ENCODE measurements around the gene TMEM89. TPM values are rescaled to one million over a fixed set of nuclear protein-coding genes. Genes with fewer than 3 reads are reported as not detected.

The TMEM89 gene
- total RNA-seq: not detected
- polyA plus RNA-seq: under 1 TPM in 1 of 3 donors, not detected in 2; 0.62 TPM
- long read RNA-seq, donor 1: 0 reads
- long read RNA-seq, donor 2: 0 reads
- long read RNA-seq, donor 3: 0 reads
- long read RNA-seq, donor 4: 0 reads
- long read RNA-seq, donor 5: 0 reads
- long read RNA-seq, donor 6: 0 reads
- long read RNA-seq, donor 7: 0 reads
- long read RNA-seq, donor 8, partial matches to known transcripts: 0 of 1 reads
- long read RNA-seq, donor 8, other reads (novel, unspliced or antisense): 0 of 1 reads
- long read RNA-seq, donor 9: 0 reads
- long read RNA-seq, donor 10: 0 reads

GRCh38 chr3:48621461-48621869 is at the start of gene TMEM89:
TMEM89 (minus strand) TSS chr3:48621769; CDS start chr3:48621756, 13 bp downstream.
- 90 to 97% (median 94%) methylated on average over 7 to 19 of the region's 19 CpGs for WGBS, 5 donors
- peaks cover 2 to 27% (median 19%) of the 10 kb centered on the region in 4 donors for H3K36me3 ChIP-seq
- peaks cover 5 to 24% (median 16%) of the 10 kb centered on the region in 4 donors for H3K4me1 ChIP-seq
- H3K9me3 ChIP-seq: peaks cover 10 to 22% (median 16%) of the 10 kb centered on the region in 4 donors
- TF ChIP-seq POLR2AphosphoS5 (IDR thresholded peaks at IDR 0.05) (no peak), CTCF (IDR thresholded peaks at IDR 0.05) (no peak), POLR2A (IDR thresholded peaks at IDR 0.05) (no peak), EP300 (IDR thresholded peaks at IDR 0.05) (no peak)
- DNase-seq: no peak
- H3K27me3 ChIP-seq: no peaks in the 10 kb centered on the region
- H3K27ac ChIP-seq: peak within 1 kb of the TSS in 1 of 5 donors; percentile 62
- H3K4me3 ChIP-seq: no peak within 1 kb of the TSS
- intact Hi-C loops (cut with DNase I; ENCODE audit: low total_unique reads): no loop called here

- H3K4me1 ChIP-seq: peaks cover 19 to 34% (median 33%) of the 10 kb centered on the region in 4 donors
- 83 to 87% (median 87%) methylated on average over 4 of the region's 4 CpGs for WGBS, 5 donors
- H3K27ac ChIP-seq: peak overlapping the region in 2 of 5 donors; percentile 87 to 88
- no peak overlapping the region for H3K4me3 ChIP-seq
- no peaks in the 10 kb centered on the region for H3K9me3 ChIP-seq
- DNase-seq: peak in 1 of 2 donors; percentile 18
- H3K36me3 ChIP-seq: no peaks in the 10 kb centered on the region
- TF ChIP-seq POLR2AphosphoS5 (IDR thresholded peaks at IDR 0.05) (no peak), CTCF (IDR thresholded peaks at IDR 0.05) (no peak), EP300 (IDR thresholded peaks at IDR 0.05) (no peak), POLR2A (IDR thresholded peaks at IDR 0.05) (no peak)
- peaks cover 0 to 46% (median 38%) of the 10 kb centered on the region in 3 donors for H3K27me3 ChIP-seq
- intact Hi-C loops (cut with DNase I; ENCODE audit: low total_unique reads): no loop called here
These were observed 43.4 kb upstream of the TMEM89 start for GRCh38 chr3:48664929-48665328.

- intact Hi-C loops (cut with DNase I; ENCODE audit: low total_unique reads): no loop called here
- Histone ChIP-seq H3K9me3 (no peaks in the 10 kb centered on the region), H3K36me3 (no peaks in the 10 kb centered on the region), H3K4me1 (peaks cover 19 to 34% (median 33%) of the 10 kb centered on the region in 4 donors), H3K27ac (peak overlapping the region; percentile 39 to 88 (median 82)), H3K4me3 (peak overlapping the region in 3 of 4 donors; percentile 48 to 58 (median 53)), H3K27me3 (peaks cover 0 to 52% (median 38%) of the 10 kb centered on the region in 3 donors)
- no peak for DNase-seq
- TF ChIP-seq POLR2A (IDR thresholded peaks at IDR 0.05) (no peak), CTCF (IDR thresholded peaks at IDR 0.05) (peak in 1 of 7 experiments; percentile 31)
- WGBS, 5 donors: 52 to 84% (median 56%) methylated on average over 8 to 11 of the region's 11 CpGs
These were observed 42.7 kb upstream of the TMEM89 start for GRCh38 chr3:48664313-48664644.

GRCh38 chr3:48663489-48664312 is 42.1 kb upstream of the TMEM89 start:
- TF ChIP-seq POLR2AphosphoS5 (IDR thresholded peaks at IDR 0.05) (peak; percentile 19 to 70 (median 55)), EP300 (IDR thresholded peaks at IDR 0.05) (no peak), CTCF (IDR thresholded peaks at IDR 0.05) (peak in 5 of 7 experiments; percentile 41 to 74 (median 56)), POLR2A (IDR thresholded peaks at IDR 0.05) (no peak)
- DNase-seq: peak; percentile 89 to 98
- WGBS, 5 donors: 1 to 2% (median 2%) methylated on average over 30 to 66 of the region's 66 CpGs
- Histone ChIP-seq H3K27me3 (peaks cover 0 to 57% (median 38%) of the 10 kb centered on the region in 3 donors), H3K4me1 (peaks cover 19 to 34% (median 33%) of the 10 kb centered on the region in 4 donors), H3K4me3 (peak overlapping the region; percentile 40 to 58 (median 50)), H3K36me3 (no peaks in the 10 kb centered on the region), H3K9me3 (no peaks in the 10 kb centered on the region), H3K27ac (peak overlapping the region; percentile 39 to 88 (median 82))
- intact Hi-C loops (cut with DNase I; ENCODE audit: low total_unique reads): no loop called here
